Measurements from ENCODE around the gene DAPK1.

DNA sequence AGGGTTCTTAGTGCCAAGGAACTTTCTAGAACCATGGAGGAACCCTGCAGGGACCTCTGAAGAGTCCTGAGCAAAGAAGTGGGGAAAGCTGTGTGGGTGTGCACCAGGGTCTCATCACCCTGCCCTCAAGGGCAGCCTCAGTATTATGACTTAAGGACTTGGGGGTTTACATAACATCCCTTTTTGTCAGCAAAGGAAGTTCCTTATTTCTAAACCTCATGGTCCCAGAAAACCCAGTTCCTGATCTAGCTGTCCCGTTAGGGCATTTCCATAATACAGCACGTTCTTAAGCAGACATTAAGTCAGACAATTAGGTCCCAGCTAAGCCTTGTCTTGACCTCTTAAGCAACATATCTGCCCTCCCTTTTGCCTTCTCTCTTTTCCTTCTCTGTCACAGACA, 57.3 kb downstream of the DAPK1 start:
- TF ChIP-seq CHD2 (IDR thresholded peaks at IDR 0.05; ENCODE audit: low read length, partially characterized antibody) (no peak), RFX5 (IDR thresholded peaks at IDR 0.05) (no peak), KDM1A (IDR thresholded peaks at IDR 0.05; ENCODE audit: low read depth) (no peak), FOSL2 (IDR thresholded peaks at IDR 0.05) (no peak), FOSL2 (CRISPR knock-in tag; IDR thresholded peaks at IDR 0.05) (no peak), PHF8 (IDR thresholded peaks at IDR 0.05; ENCODE audit: borderline replicate concordance, low read depth) (no peak)
- TF ChIP-seq, protein P1, sequence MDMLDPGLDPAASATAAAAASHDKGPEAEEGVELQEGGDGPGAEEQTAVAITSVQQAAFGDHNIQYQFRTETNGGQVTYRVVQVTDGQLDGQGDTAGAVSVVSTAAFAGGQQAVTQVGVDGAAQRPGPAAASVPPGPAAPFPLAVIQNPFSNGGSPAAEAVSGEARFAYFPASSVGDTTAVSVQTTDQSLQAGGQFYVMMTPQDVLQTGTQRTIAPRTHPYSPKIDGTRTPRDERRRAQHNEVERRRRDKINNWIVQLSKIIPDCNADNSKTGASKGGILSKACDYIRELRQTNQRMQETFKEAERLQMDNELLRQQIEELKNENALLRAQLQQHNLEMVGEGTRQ (IDR thresholded peaks at IDR 0.05) = no peak
- TF ChIP-seq, protein P2, sequence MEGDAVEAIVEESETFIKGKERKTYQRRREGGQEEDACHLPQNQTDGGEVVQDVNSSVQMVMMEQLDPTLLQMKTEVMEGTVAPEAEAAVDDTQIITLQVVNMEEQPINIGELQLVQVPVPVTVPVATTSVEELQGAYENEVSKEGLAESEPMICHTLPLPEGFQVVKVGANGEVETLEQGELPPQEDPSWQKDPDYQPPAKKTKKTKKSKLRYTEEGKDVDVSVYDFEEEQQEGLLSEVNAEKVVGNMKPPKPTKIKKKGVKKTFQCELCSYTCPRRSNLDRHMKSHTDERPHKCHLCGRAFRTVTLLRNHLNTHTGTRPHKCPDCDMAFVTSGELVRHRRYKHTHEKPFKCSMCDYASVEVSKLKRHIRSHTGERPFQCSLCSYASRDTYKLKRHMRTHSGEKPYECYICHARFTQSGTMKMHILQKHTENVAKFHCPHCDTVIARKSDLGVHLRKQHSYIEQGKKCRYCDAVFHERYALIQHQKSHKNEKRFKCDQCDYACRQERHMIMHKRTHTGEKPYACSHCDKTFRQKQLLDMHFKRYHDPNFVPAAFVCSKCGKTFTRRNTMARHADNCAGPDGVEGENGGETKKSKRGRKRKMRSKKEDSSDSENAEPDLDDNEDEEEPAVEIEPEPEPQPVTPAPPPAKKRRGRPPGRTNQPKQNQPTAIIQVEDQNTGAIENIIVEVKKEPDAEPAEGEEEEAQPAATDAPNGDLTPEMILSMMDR (IDR thresholded peaks at IDR 0.05) = no peak
- TF ChIP-seq, protein P3, sequence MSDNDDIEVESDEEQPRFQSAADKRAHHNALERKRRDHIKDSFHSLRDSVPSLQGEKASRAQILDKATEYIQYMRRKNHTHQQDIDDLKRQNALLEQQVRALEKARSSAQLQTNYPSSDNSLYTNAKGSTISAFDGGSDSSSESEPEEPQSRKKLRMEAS (IDR thresholded peaks at IDR 0.05) = no peak

Data from A549 (cell line).